ENCODE results near the gene IRX5.

The IRX5 gene

DNA sequence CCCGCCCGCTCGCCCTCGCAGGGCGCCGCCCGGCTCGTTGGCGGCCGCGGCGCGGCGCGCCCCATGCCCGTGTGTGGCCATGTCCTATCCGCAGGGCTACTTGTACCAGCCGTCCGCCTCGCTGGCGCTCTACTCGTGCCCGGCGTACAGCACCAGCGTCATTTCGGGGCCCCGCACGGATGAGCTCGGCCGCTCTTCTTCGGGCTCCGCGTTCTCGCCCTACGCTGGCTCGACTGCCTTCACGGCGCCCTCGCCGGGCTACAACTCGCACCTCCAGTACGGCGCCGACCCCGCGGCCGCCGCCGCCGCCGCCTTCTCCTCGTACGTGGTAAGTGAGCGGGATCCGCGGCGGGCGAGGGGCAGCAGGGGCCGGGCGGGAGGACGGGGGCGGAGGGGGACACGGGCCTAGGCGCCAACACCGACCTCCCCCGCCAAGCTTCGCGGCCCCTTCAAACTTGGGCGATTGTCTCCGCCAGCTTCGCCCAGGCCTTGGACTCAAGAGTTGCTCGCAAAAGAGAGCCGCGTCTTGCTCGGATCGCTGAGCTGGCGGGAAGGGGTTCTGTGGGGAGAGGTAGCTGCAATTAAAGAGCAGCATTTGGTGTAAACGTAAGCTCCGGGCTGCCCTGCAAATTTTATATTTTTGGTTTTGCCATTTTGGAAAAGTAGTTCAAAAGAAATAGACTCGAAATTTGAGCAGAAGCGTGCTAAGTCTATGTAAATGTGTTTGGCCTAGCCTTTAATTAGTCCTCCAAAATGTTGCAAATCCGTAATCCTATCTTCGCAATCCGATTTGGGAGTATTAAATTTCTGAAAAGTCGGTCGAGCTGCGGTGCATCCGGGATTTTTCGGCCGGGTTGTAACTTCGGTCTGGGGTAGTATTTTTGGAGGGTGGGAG lies 702 bp downstream of the IRX5 start:
- no peak for DNase-seq

DNA sequence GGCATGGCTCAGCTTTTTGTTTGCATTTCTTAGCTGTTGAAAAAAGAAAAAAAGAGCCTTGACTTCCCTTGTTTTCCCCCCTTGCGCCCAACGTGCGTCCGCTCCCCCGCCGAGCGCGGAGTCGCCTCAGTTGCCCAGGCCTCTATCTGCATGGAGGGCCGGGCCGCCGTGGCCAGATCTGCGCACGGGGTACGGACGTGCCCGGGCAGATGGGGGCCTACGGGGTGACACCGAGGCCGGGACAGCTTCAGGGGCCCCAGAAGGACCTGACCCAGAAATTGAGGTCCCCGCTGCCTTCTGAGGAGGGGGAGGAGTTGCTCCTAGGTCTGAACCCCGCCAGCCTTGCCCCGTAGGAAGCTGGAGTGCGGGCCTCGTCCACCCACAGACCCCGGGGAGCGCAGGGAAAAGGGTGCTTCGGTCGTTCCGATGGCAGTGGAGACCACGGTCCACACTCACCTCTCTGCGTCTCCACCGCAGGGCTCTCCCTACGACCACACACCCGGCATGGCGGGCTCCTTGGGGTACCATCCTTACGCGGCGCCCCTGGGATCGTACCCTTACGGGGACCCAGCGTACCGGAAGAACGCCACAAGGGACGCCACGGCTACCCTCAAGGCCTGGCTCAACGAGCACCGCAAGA lies 1.5 kb downstream of the IRX5 start:
- DNase-seq: no peak

- DNase-seq: no peak
These were observed 2.1 kb downstream of the IRX5 start for GRCh38 chr16:54932737-54933254.

GRCh38 chr16:54933281-54934011 lies 2.8 kb downstream of the IRX5 start:
- DNase-seq: no peak

- DNase-seq: no peak
These were observed 4.0 kb downstream of the IRX5 start for GRCh38 chr16:54934481-54935265.

DNA sequence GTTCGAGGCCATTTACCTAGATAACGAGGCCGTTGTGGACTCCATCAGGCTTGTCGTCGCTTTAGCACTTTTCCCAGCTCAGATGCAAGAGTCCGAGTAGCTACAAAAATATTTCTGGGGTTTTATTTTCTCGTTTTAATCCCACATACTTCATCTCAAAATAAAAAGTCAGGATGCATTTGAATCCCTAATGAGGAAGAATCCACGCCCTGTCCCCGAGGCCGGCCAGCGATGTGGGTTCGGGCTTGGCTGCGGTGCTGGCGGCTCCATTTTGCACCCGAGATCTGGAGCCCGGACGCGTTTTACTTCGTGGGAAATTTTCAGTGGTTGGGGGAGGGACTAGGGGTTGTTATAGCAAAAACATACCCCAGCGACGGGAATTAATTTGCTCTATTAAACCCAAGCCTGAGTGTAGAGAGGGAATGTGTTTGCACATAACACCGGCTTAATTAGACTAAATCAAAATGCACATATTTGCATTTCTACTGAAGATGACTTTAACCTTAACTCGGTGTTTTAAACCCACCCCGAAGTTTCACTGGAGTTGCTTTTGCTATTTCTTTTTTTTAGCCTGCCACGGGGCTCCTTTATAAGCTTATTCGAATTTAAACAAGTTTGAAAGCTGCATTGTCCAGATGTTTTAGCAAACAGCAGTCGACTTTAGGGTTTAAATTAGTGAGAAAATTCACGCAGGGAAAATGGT lies 4.8 kb downstream of the IRX5 start:
- DNase-seq: no peak

DNA sequence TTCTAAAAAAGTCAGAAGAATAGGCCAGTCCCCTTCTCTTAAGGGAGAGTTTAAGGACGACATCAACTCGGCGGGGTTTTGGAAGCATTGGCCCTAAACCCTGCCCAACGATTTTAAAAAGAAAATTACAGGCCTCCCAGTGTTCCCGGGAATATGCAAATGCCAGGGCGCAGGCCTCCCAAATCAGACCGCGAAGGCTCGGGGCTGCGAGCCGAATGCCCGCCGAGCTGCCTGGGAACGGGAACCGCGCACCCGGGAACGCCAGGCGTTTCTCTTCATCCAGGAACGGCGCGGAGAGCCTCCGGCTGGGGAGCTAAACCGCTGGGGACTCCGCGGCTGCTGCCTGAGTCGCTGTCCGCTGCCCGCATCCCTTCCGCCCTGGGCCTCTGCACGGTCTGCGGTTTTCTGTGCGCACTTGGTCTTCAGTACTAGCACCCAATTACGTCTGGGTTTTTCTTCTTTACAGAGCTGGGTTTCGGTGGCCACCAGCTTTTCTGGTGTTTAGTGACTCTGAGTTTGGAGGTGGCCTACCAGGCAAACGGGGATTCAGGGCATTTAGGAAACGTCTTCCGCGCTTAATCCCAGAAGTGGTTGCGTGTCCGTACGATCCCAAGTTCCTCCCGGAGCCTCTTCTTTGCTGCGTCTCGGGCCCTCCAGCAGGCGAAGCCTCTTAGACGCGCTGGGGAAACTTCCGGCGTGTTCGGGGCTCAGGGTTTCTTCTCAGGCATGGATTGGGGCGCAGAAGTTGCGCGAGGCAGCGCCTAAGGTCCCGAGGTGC lies 5.7 kb downstream of the IRX5 start:
- DNase-seq: no peak

- DNase-seq: no peak
These were observed 6.5 kb downstream of the IRX5 start for GRCh38 chr16:54936979-54937670.

GRCh38 chr16:54937671-54938211 lies 7.1 kb downstream of the IRX5 start:
- DNase-seq: no peak

DNA sequence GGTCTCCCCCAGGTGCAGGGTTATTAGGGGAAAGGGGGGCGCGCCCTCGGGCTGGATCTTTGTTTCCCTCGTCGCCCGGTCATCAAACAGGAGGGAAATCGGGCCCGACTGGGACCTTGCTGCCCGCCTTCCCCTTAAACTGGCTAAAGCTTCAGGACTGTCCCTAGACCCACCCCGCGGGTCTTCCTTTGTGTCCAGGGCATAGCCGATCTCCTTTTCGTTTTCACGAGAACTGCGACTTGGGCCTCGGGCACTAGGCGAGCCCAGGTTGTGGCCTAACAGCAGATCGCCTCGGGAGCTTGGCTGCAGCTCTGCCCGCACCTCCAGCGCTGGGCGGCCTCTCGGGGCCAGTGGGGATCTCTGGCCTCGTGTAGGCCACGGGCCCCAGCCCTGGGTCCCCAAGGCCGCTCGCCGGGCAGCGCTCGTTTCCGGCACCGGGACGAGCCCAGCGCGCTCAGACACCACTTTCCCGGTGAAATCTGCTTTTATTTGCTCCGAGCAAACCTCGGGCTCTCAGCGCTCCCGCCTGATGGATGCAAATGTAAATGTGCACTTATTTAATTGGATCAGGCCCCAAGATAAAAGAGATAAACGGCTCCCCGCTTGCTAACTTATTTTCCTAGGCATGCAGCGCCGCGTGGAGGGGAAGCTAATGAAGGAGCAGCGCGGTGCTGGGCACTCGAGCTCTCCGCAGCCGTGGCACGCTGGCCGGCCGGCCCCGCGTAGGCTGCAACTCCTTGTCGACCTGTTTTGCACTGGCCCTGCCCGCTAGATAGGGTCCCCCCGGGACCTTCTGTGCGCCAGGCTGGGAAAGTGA lies 7.8 kb downstream of the IRX5 start:
- DNase-seq: no peak

DNA sequence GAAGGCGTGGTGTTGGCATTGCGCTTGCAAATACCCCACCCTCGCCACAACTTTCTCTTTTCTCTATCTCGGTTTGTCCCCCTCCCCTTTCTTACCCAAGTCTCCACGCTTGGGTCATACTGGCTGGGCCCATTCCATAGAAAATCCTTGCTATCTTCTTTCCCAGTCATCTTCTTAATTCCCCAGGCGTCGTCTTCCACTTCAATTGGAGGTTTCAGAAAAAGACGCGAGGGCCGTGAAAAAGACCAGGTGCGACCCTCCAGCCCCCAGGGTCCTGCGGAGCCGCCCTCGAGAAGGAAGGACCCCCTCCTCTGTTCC lies 8.3 kb downstream of the IRX5 start:
- no peak for DNase-seq

DNA sequence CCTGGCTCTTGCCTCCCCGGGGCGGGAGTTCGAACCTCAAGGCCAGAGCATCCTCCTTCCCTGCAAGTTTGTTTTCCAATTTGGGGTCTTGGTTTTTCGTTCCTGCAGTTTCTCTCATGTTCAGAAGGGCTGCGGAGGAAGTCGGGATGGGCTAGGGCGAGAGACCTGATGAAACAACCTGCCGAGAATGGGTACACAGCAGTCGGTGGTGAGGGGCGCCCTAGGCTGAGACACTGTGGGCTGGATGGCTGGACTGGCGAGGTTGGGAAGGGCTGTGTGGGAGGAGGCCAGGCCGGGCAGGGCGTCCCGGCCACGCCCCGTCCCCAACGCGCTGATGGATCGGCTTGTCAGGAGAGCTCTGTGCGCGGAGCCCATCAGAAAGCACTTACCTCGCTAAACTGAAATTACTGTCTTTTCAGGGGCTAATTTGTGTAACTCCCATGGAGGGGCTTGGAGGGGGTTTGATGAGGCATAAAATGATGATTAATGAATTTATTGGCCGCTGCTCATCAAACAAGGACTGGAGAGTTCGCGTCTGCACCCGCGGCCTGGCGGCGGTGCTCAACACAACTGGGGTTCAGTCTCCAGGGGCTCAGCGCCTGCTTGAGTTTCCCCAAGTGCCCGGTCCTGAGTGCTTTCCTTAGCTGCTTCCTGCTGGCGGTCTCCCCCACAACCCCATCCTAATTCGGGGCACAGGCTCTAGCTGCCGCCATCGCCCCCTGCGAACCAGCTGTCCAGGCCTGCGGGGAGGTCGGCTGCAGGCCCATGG lies 9.0 kb downstream of the IRX5 start:
- no peak for DNase-seq

DNA sequence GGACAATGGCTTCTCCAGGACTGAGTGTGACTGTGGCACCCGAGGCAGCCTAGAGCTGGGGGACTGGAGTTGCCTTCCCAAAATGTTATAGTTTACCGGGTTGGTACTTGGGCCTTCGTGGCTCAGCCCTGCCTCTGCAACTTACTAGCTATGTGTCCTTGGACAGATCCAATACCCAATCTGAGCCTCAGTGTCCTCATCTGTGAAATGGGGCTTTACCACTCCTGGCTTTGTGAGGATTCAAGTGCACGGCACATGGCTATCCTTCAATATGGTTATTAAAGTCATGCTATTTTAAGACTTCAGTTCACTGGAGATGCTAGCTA lies 9.6 kb downstream of the IRX5 start:
- DNase-seq: no peak

DNA sequence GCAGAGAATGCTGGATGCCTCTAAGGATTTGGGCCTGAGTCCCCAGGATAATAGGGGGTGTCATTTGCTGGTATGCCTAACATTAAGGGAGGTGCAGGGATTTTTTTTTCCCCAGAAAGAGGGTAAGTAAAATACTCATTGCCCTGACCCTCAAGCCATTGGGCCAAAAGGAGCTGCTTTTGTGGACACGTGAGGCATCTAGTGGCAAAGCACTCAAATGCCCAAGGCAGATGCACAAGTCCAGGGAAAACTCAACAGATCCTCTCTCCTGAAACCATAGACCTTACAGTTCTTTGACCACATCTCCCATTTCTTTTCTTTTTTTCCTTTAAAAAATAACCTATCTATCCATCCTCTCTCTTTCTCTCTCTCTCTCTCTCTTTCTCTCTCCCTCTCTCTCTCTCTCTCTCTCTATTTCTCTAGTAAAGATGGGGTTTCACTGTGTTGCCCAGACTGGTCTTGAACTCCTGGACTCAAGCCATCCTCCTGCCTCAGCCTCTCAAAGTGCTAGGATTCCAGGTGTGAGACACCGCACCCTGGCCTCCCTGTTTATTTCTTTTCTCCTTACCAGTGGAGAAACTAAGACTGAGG lies 11.8 kb downstream of the IRX5 start:
- DNase-seq: no peak

- no peak for DNase-seq
These were observed 13.3 kb downstream of the IRX5 start for GRCh38 chr16:54944002-54944401.

GRCh38 chr16:54945063-54945462 lies 14.4 kb downstream of the IRX5 start:
- DNase-seq: no peak

GRCh38 chr16:54946909-54947308 lies 16.2 kb downstream of the IRX5 start:
- no peak for DNase-seq

GRCh38 chr16:54947616-54948015 lies 17.0 kb downstream of the IRX5 start:
- DNase-seq: no peak

GRCh38 chr16:54952195-54952594 lies 21.5 kb downstream of the IRX5 start:
- DNase-seq: no peak
